Measurements from ENCODE around the gene CRP. TPM values are rescaled to one million over a fixed set of nuclear protein-coding genes. Genes with fewer than 3 reads are reported as not detected.

Gene CRP
- total RNA-seq, 4 donors from 2014 or later: 0.17 to 0.65 (median 0.42) TPM; not detected in 1

GRCh38 chr1:159668739-159669138 lies 45.6 kb downstream of the CRP start:
- Histone ChIP-seq H3K27ac (replicated peaks in 1 of 4) (no peak overlapping the region), H3K4me3 (no peak overlapping the region)

GRCh38 chr1:159664247-159664646 lies 50.1 kb downstream of the CRP start:
- no peak overlapping the region for H3K4me3 ChIP-seq
- no peak for DNase-seq (ENCODE audit: extremely low spot score)
- intact Hi-C loops (cut with DNase I): no loop called here
- H3K27me3 ChIP-seq: no peaks in the 10 kb centered on the region
- no peaks in the 10 kb centered on the region for H3K36me3 ChIP-seq
- WGBS: 68% methylated on average over 3 of the region's 3 CpGs
- H3K27ac ChIP-seq (replicated peaks in 1 of 4): no peak overlapping the region
- no peaks in the 10 kb centered on the region for H3K4me1 ChIP-seq
- H3K9me3 ChIP-seq: peaks cover 0 to 12% (median 7%) of the 10 kb centered on the region in 4 donors
- TF ChIP-seq CTCF (IDR thresholded peaks at IDR 0.05) (no peak), POLR2AphosphoS5 (IDR thresholded peaks at IDR 0.05) (no peak), EP300 (IDR thresholded peaks at IDR 0.05) (no peak), POLR2A (IDR thresholded peaks at IDR 0.05; ENCODE audit: low read depth) (no peak)

More at GRCh38 chr1:159668739-159669138, 45.6 kb downstream of the CRP start:
- no peaks in the 10 kb centered on the region for H3K4me1 ChIP-seq
- intact Hi-C loops (cut with DNase I): no loop called here
- 75% methylated on average over 3 of the region's 3 CpGs for WGBS
- no peak for DNase-seq (ENCODE audit: extremely low spot score)
- H3K9me3 ChIP-seq: peaks cover 0 to 9% (median 5%) of the 10 kb centered on the region in 4 donors
- no peaks in the 10 kb centered on the region for H3K36me3 ChIP-seq
- TF ChIP-seq CTCF (IDR thresholded peaks at IDR 0.05): no peak
- TF ChIP-seq EP300 (IDR thresholded peaks at IDR 0.05): no peak
- TF ChIP-seq POLR2A (IDR thresholded peaks at IDR 0.05; ENCODE audit: low read depth): no peak
- no peak for TF ChIP-seq POLR2AphosphoS5 (IDR thresholded peaks at IDR 0.05)
- no peaks in the 10 kb centered on the region for H3K27me3 ChIP-seq

GRCh38 chr1:159663552-159663951 lies 50.8 kb downstream of the CRP start:
- no peak overlapping the region for H3K27ac ChIP-seq (replicated peaks in 1 of 4)
- DNase-seq (ENCODE audit: extremely low spot score): no peak
- intact Hi-C loops (cut with DNase I): no loop called here
- peaks cover 0 to 12% (median 7%) of the 10 kb centered on the region in 4 donors for H3K9me3 ChIP-seq
- no peaks in the 10 kb centered on the region for H3K27me3 ChIP-seq
- H3K4me3 ChIP-seq: no peak overlapping the region
- 68% methylated on average over 2 of the region's 2 CpGs for WGBS
- TF ChIP-seq POLR2A (IDR thresholded peaks at IDR 0.05; ENCODE audit: low read depth): no peak
- TF ChIP-seq EP300 (IDR thresholded peaks at IDR 0.05): no peak
- no peak for TF ChIP-seq POLR2AphosphoS5 (IDR thresholded peaks at IDR 0.05)
- no peak for TF ChIP-seq CTCF (IDR thresholded peaks at IDR 0.05)
- no peaks in the 10 kb centered on the region for H3K36me3 ChIP-seq
- no peaks in the 10 kb centered on the region for H3K4me1 ChIP-seq

Other genes starting within 250 kb of the CRP start
- not detected for gene OR10J5, start 178.6 kb downstream of the CRP start, total RNA-seq
- not detected for gene APCS, start 126.8 kb downstream of the CRP start, total RNA-seq
- gene DUSP23, start 66.4 kb upstream of the CRP start, total RNA-seq: 10 to 100 TPM; 43.2 to 75.2 (median 50.1) TPM
- under 1 TPM in 1 of 4 donors, not detected in 3; 0.45 TPM for gene FCRL6, start 87.8 kb upstream of the CRP start, total RNA-seq
- 1 to 10 TPM; 1.9 to 8.4 (median 3.5) TPM for gene SLAMF8, start 112.3 kb upstream of the CRP start, total RNA-seq
- not detected for gene VSIG8, start 148.1 kb upstream of the CRP start, total RNA-seq
- under 1 TPM in 2 of 4 donors, not detected in 2; 0.17 to 0.32 TPM for gene CFAP45, start 185.6 kb upstream of the CRP start, total RNA-seq
- gene TAGLN2, start 210.9 kb upstream of the CRP start, total RNA-seq: 100 to 1,000 TPM; 125 to 276 (median 228) TPM
- under 1 TPM in 2 of 4 donors, not detected in 2; 0.17 to 0.23 TPM for gene IGSF9, start 231.0 kb upstream of the CRP start, total RNA-seq
- not detected for gene SLAMF9, start 239.6 kb upstream of the CRP start, total RNA-seq